B cell (primary cell): ENCODE data around the gene UPK3B.
"Not testable (repeated sequence)": the region's sequence is repeated elsewhere in the genome, so short reads cannot be mapped to it uniquely, and the experiment has no call there.

Source experiments
- CTCF ChIP-seq: fragments of 200-600 bp; IDR thresholded peaks from one replicate; pipeline ENCODE4 v1.8.0; 2022; ENCODE audit warnings: antibody characterized with exemption, mild to moderate bottlenecking
- EZH2 ChIP-seq: IDR thresholded peaks from 2 replicates; pipeline ENCODE4 v1.6.1; 2012; ENCODE audit warnings: borderline replicate concordance, low read depth, mild to moderate bottlenecking, moderate library complexity, low read length; ENCODE audit not compliant: insufficient read depth, poor library complexity, severe bottlenecking

GRCh38 chr7:76549855-76550248, 39.5 kb downstream of the UPK3B start:
- not testable (repeated sequence) for TF ChIP-seq CTCF, EZH2
